Dermis lymphatic vessel endothelial cell (primary cell): ENCODE results near the gene KLRC4. TPM values are rescaled to one million over a fixed set of nuclear protein-coding genes. Genes with fewer than 3 reads are reported as not detected.

Source experiments
- total RNA-seq: library from RNA; depleted of rRNA; stranded (reverse); fragments of >200 nt; gene quantifications from 2 replicates; pipeline ENCODE4 v1.2.1, GENCODE V29; 2014

The KLRC4 gene, protein sequence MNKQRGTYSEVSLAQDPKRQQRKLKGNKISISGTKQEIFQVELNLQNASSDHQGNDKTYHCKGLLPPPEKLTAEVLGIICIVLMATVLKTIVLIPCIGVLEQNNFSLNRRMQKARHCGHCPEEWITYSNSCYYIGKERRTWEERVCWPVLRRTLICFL
- total RNA-seq, result not detected in 2 replicates

DNA sequence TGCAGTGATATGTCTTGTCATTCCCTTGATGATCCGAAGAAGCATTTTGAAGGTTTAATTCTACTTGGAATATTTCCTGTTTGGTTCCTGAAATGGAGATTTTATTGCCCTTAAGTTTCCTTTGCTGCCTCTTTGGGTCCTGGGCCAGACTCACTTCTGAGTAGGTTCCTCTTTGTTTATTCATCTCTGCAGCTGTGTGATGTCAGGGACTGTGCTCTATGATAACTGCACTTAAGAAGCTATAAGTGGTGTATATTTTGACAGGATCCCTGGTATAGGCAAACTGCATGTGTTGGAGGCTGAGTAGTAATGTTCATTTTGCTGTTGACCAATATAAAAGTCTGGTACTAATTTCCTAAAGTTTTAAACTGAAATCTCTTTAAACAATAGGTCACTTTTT, at the start of gene KLRC4:
TSS of gene KLRC4 (minus strand) at position 366 of the 400 bp plus-strand sequence. CDS start at position 184, 182 bp downstream.

DNA sequence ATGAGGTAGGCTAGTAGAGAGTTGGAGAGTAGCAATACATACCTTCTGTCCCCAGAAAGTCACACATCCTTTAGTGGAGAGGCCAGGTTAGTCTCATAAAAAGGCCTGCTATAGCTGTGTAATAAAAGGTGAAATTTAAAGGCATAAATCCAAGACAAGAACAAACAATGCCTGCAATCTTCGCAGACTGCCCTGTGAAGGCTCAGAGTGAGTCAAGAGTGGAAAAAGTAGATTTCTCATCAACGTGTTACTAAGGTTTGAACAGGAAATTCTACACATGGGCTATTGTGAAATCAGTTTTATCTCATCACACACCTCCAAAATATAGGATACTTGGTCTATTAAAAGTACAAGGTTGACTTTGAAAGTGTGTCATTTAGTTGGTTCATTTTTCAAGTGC, 43.6 kb upstream of the KLRC4 start, which contains the start of gene KLRC1:
TSS of gene KLRC1 (minus strand) at position 222 of the 400 bp plus-strand sequence. CDS start 2,221 bp downstream, outside the sequence.

DNA sequence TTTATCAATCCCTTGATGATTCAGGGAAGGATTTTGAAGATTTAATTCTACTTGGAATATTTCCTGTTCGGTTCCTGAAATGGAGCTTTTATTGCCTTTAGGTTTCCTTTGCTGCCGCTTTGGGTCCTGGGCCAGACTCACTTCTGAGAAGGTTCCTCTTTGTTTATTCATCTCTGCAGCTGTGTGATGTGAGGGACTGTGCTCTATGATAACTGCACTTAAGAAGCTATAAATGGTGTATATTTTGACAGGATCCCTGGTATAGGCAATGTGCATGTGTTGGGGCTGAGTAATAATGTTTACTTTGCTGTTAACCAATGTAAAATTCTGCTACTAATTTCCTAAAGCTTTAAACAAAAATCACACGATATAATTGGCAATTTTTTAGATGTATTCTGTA, 26.3 kb upstream of the KLRC4 start, which contains the start of gene KLRC2:
TSS of gene KLRC2 (minus strand) at position 195 of the 400 bp plus-strand sequence. CDS start at position 171, 24 bp downstream.

DNA sequence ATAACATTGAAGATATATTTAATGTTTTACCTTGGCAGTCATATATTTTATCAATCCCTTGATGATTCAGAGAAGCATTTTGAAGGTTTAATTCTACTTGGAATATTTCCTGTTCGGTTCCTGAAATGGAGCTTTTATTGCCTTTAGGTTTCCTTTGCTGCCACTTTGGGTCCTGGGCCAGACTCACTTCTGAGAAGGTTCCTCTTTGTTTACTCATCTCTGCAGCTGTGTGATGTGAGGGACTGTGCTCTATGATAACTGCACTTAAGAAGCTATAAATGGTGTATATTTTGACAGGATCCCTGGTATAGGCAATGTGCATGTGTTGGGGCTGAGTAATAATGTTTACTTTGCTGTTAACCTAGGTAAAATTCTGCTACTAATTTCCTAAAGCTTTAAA, 10.8 kb upstream of the KLRC4 start, which contains the start of gene KLRC3:
TSS of gene KLRC3 (minus strand) at position 262 of the 400 bp plus-strand sequence. CDS start at position 217, 45 bp downstream.

DNA sequence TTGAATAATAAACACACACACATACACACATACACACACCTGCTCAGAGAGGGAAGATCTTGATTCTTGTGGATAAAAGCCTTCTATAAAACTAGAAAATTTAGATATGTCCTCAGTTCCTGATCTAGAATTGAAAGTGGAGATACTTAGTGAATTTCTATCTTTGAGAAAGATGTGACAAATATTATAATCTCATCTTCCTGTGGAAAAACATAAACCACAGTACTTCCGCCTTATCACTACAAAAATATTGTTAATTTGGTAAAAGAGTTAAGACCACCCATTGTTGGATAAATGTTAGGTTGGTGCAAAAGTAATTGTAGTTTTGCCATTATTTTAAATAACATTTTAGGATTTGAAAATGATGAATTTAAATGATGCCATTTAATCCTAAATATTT, 19.7 kb downstream of the KLRC4 start, which contains the start of gene KLRK1:
TSS of gene KLRK1 (minus strand) at position 138 of the 400 bp plus-strand sequence. CDS start 1,231 bp downstream, outside the sequence.

Other genes starting within 250 kb of the KLRC4 start
- under 0.01 TPM in 1 of 2 replicates, not detected in the other for gene OLR1, start 237.6 kb downstream of the KLRC4 start, total RNA-seq
- gene TMEM52B, start 230.7 kb downstream of the KLRC4 start, total RNA-seq, result not detected in 2 replicates
- 126 and 215 TPM in 2 replicates for gene GABARAPL1, start 196.9 kb downstream of the KLRC4 start, total RNA-seq
- 0.09 and 0.11 TPM in 2 replicates for gene KLRD1, start 101.9 kb downstream of the KLRC4 start, total RNA-seq
- gene KLRK1, start 19.7 kb downstream of the KLRC4 start, total RNA-seq, result not detected in 2 replicates
- not detected in 2 replicates for gene KLRC3, start 10.8 kb upstream of the KLRC4 start, total RNA-seq
- not detected in 2 replicates for gene KLRC2, start 26.3 kb upstream of the KLRC4 start, total RNA-seq
- gene KLRC1, start 43.6 kb upstream of the KLRC4 start, total RNA-seq, result not detected in 2 replicates
- 0.54 and 1.4 TPM in 2 replicates for gene EIF2S3B, start 96.1 kb upstream of the KLRC4 start, total RNA-seq
- 10.7 and 12.5 TPM in 2 replicates for gene MAGOHB, start 203.9 kb upstream of the KLRC4 start, total RNA-seq